Measurements from ENCODE around the gene C18orf32.
"Not testable (repeated sequence)": the region's sequence is repeated elsewhere in the genome, so short reads cannot be mapped to it uniquely, and the experiment has no call there.

The C18orf32 gene

GRCh38 chr18:49486953-49487710 lies at the start of gene C18orf32:
C18orf32 (minus strand) TSS chr18:49487234; CDS start chr18:49483748, 3,486 bp downstream.
- peak; percentile 90 to 92 for DNase-seq (ENCODE audit: low read depth in 2 of 2)

GRCh38 chr18:49534846-49535601 lies 48.0 kb upstream of the C18orf32 start:
- DNase-seq (ENCODE audit: low read depth in 2 of 2): no peak

DNA sequence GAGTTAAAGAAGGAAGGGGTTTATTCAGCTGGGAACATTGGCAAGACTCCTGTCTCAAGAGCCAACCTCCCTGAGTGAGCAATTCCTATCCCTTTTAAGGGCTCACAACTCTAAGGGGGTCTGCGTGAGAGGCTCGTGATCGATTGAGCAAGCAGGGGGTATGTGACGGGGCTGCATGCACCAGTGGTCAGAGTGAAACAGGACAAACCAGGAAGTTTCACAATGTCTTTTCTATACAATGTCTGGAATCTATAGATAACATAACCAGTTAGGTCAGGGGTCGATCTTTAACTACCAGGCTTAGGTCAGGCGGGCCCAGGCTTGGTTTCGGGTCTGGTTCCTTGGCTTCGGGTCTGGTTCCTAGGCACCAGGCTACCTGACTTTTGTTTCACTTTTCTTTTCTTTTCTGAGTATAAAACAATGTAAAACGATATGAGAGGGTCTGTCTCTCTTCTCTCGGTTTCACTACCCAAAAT lies 44.7 kb upstream of the C18orf32 start:
- DNase-seq (ENCODE audit: low read depth in 2 of 2): no peak

DNA sequence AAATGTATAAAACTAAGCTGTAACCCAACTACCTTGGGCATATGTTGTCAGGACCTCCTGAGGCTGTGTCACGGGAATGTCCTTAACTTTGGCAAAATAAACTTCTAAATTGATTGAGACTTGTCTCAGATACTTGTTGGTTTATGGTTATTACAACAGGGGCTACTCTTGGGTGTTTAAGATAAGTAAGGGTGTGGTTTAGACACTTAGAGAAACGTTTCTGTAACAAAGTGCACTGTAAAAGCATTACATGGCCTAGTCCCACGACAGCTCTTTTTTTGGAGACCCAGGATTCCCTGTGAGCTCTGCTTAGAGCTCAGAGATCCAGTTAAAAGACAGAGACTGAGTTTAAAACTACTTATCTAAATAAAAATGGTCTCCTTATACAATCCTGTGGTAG lies 42.6 kb upstream of the C18orf32 start:
- DNase-seq (ENCODE audit: low read depth in 2 of 2): no peak

- no peak for DNase-seq (ENCODE audit: low read depth in 2 of 2)
These were observed 40.7 kb upstream of the C18orf32 start for GRCh38 chr18:49527631-49528327.

GRCh38 chr18:49525981-49526380 lies 38.9 kb upstream of the C18orf32 start:
- no peak for DNase-seq (ENCODE audit: low read depth in 2 of 2)

DNA sequence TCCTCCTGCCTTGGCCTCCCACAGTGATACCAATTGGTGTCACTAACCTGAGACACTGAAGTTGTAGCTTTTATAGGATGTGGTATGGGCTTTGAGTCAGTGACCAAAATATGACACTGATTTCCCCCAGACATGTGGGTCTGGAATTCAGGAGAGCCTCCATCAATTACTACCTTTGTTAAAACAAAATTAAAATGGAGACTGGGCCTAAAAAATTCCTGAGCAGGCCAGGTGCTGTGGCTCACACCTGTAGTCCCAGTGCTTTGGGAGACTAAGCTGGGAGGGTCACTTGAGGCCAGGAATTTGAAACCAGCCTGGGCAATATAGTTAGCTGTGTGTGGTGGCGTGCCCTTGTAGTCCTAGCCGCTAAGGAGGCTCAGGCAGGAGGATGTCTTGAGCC lies 37.9 kb upstream of the C18orf32 start:
- DNase-seq (ENCODE audit: low read depth in 2 of 2): no peak

DNA sequence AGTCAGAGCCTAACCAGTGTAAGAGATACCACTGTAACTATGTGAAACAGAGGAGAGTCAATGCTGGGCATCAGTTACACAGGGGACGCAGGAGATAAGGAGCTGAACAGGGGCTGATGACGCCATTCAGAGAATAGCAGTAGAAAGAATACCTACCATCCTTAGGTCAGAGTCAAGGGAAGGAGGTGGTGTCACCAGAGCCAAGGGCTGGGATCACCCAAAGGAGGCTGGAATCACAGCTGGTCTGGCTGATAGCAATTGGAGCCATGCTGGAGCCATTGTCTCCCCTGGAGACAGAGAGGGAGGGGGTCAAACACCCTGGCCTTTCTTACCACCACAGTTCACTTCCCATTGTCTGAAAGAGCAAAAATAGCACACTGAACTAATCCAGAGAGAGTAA lies 37.3 kb upstream of the C18orf32 start:
- no peak for DNase-seq (ENCODE audit: low read depth in 2 of 2)

GRCh38 chr18:49523580-49524093 lies 36.6 kb upstream of the C18orf32 start:
- DNase-seq (ENCODE audit: low read depth in 2 of 2): not testable (repeated sequence)

- no peak for DNase-seq (ENCODE audit: low read depth in 2 of 2)
These were observed 34.3 kb upstream of the C18orf32 start for GRCh38 chr18:49521216-49521835.

DNA sequence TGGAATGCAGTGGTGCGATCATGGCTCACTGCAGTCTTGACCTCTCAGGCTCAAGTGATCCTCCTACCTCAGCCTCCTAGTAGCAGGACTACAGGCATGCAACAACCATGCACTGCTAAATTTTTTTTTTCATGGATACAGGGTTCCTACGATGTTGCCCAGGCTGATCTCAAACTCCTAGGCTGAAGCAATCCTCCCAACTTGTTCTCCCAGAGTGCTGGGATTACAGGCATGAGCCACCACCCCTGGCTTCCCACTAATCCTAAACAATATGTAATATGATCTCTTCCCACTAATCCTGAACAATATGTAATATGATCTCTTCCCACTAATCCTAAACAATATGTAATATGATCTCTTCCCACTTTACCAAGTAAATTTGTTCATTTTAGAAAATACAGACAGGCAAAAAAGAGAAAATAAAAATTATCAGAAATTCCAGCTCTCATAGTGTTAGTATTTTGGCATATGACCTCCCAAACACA lies 33.7 kb upstream of the C18orf32 start:
- DNase-seq (ENCODE audit: low read depth in 2 of 2): no peak

DNA sequence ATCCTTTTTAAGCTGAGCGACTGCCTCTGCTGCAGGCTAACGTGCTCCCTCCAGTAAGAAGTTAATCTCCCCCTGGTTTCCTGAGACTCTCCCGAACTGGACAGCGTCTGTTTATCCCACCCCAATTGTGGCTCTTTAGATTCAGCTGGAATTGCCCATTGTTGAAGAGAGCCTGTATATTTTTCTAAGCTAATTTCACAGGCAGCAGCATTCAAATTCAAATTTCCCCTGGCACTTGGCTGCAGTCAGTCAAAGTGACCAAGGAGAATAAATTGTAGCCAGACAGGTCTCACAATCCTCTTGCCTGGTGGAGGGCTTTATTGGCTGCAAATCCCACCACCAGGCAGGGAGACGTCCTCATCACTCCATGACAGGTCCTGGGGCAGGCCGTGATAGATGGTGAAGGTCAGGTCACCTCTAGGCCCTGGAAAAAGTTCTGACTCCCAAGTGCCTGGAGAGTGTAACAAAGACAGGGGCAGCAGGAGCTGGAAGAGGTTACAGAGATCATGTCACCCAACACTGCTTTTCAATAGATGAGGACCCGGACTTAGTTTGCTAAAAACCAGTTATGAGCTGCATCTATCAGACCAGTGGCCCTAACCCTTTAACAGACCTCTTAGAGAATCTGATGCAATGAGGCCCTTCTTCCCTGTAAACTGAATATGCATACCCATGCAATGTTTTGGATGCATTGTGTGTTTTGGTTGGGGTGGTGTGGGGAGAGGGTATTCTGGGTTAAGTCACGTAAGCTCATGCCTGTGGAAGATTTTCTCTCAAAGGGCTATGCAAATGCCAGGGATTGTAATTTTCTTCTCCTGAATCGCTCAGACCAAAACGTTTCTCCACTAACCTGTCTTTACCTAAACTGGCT lies 32.3 kb upstream of the C18orf32 start:
- DNase-seq (ENCODE audit: low read depth in 2 of 2): no peak

- DNase-seq (ENCODE audit: low read depth in 2 of 2): no peak
These were observed 30.4 kb upstream of the C18orf32 start for GRCh38 chr18:49517483-49517882.

DNA sequence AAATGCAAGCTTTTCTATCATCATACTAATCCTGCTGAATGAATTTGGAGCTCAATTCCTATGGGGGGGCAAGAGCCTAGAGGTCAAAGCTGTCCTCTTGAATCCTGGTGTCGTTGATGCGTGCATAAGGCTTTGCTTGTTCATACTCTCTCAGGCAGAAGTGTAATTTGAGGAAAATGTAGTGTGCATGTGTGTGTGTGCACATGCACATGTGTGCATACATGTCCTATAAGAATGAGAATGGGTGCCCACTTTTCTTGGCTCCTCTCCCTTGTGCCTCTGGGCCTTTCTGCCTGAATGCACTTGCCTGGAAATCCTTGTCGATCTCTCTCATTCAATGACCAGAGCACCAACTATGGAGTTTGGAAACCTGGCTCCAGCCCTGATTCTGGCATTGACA lies 28.5 kb upstream of the C18orf32 start:
- no peak for DNase-seq (ENCODE audit: low read depth in 2 of 2)

- DNase-seq (ENCODE audit: low read depth in 2 of 2): not testable (repeated sequence)
These were observed 28.0 kb upstream of the C18orf32 start for GRCh38 chr18:49515003-49515402.

DNA sequence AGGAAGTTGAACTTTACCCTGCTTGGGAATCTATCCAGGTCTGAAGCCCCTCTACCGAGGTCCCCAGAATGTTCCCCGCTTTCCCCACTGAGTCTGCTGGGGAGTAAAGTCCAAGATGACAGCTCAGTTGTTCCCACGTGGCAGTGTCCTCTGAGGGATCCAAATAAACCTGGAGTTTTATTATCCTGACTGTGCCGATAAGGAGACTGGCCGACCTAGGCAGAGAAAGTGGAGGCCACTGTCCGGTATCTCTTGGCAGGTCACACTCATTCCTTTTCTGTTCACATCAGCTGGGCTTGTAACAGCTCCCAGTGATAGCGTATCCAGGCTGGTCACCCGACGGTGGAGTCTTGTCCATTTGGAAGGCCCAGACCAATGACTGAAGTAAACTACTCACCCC lies 27.5 kb upstream of the C18orf32 start:
- no peak for DNase-seq (ENCODE audit: low read depth in 2 of 2)

- DNase-seq (ENCODE audit: low read depth in 2 of 2): not testable (repeated sequence)
These were observed 25.8 kb upstream of the C18orf32 start for GRCh38 chr18:49512876-49513275.

DNA sequence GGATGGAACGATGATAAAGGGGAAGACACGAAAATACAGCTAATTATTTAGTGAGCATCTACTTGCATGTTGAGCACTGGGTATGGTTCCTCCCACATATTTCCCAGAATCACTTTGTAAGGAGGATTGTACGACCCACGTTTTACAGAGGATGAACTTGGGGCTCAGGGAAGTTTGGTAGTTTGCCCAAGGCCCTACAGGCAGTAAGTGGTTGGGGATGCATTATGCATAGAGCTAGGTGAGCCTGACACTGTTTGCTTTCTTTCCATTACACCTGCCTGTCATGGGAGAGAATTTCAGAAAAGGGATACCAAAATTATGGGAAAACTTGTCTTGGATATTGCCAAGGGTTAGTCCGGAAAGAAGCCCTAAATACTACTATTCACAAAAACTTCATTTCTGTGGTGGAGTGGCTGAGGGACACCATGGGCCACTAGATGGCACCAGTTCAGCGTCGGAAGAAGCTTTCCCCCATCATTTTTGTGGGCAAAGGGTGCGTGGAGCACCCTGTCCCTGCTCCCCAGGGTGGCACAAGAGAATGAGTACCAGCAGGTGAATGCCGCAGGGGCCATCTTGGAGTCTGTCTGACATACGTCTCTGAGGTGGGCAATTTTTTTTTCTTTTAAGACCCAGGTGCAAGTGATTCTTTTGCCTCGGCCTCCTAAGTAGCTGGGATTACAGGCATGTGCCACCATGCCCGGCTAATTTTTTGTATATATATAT lies 23.5 kb upstream of the C18orf32 start:
- DNase-seq (ENCODE audit: low read depth in 2 of 2): peak; percentile 15 to 37

DNA sequence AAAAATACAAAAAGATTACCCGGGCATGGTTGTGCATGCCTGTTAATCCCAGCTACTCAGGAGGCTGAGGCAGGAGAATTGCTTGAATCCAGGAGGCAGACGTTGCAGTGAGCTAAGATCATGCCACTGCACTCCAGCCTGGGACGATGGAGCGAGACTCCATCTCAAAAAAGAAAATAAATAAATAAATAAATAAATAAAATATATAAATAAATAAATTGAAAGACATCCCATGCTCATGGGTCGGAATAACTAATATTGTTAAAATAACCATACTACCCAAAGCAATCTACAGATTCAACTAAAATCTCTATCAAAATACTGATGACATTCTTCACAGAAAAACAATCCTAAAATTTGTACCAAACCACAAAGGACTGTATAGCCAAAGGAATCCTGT lies 19.4 kb upstream of the C18orf32 start:
- DNase-seq (ENCODE audit: low read depth in 2 of 2): not testable (repeated sequence)

GRCh38 chr18:49503931-49504330 lies 16.9 kb upstream of the C18orf32 start:
- DNase-seq (ENCODE audit: low read depth in 2 of 2): no peak

All from activated CD4-positive, alpha-beta T cell treated with anti-CD3 and anti-CD28 coated beads for 24 hours (primary cell).